ENCODE results near the gene ADCY5.

DNA sequence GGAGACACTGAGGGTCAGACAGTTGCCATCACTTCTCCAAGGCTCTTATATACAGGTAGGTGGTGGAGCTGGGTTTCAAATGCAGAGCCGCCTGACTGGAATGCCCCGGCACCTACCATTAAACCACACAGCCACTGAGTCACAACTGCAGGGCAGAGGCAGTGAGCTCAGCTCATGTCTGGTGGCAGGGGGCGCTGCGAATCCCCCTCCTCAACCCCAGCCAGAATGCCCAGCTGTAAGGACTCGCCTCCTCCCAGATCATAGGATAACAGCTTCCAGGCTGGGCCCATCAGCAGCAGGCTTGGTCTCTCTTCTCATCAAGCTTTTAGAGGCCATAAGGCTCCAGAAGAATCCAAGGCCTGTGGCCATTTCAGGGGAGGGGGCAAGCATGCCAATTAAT, 26.4 kb downstream of the ADCY5 start:
- TF ChIP-seq, protein P1, sequence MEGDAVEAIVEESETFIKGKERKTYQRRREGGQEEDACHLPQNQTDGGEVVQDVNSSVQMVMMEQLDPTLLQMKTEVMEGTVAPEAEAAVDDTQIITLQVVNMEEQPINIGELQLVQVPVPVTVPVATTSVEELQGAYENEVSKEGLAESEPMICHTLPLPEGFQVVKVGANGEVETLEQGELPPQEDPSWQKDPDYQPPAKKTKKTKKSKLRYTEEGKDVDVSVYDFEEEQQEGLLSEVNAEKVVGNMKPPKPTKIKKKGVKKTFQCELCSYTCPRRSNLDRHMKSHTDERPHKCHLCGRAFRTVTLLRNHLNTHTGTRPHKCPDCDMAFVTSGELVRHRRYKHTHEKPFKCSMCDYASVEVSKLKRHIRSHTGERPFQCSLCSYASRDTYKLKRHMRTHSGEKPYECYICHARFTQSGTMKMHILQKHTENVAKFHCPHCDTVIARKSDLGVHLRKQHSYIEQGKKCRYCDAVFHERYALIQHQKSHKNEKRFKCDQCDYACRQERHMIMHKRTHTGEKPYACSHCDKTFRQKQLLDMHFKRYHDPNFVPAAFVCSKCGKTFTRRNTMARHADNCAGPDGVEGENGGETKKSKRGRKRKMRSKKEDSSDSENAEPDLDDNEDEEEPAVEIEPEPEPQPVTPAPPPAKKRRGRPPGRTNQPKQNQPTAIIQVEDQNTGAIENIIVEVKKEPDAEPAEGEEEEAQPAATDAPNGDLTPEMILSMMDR (conservative IDR thresholded peaks at IDR 0.05): no peak
- TF ChIP-seq ZFX (IDR thresholded peaks at IDR 0.05): no peak
